Gastrocnemius medialis (tissue), 4 donors: ENCODE results near the gene STX8.

Experiments used
- CTCF ChIP-seq, 5 experiments: fragments of 450-650 bp in 3 of 5; fragments of 200-600 bp in 2 of 5; sonication (generic) in 2 of 5; IDR thresholded peaks in 4 of 5; conservative IDR thresholded peaks in 1 of 5; 1 replicate in 4 of 5; 2 replicates in 1 of 5; pipeline ENCODE4 v1.5.1; 2016 to 2019; ENCODE audit warnings: antibody characterized with exemption in 5 of 5, mild to moderate bottlenecking in 3 of 5, moderate library complexity in 3 of 5
- POLR2A ChIP-seq, 2 donors: fragments of 450-650 bp; IDR thresholded peaks; one replicate each; pipeline ENCODE4 v1.6.1; 2017; ENCODE audit warnings: antibody characterized with exemption in 2 of 2, mild to moderate bottlenecking in 2 of 2, moderate library complexity in 2 of 2

- TF ChIP-seq POLR2A (IDR thresholded peaks at IDR 0.05) = no peak
- TF ChIP-seq CTCF (IDR thresholded peaks at IDR 0.05 in 4 of 5, conservative IDR thresholded peaks at IDR 0.05 in 1 of 5) = no peak
Observed at GRCh38 chr17:9334536-9335446, 240.8 kb downstream of the STX8 start.
